ENCODE results near the gene PTPRT. TPM values are rescaled to one million over a fixed set of nuclear protein-coding genes. Genes with fewer than 3 reads are reported as not detected.

Gene PTPRT
- total RNA-seq, 1 experiment from 2014 or later: not detected

DNA sequence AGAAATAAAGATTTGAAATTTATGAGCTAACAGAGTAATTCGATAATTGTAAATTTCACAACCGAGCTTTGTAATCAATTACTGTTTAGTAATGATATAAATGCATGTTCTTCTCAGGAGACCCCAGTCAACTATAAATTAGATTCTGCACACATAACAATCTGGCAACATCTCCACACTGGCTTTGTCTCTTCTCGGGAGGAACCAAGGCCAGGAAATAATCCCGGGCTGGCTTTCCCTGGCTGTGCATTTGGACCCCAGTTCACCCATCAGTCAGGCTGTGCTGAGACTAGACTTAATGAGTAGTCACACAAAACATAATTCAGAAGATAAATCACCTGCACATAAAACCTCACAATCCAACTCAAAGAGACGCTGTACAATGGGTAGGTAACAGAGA is 65.5 kb downstream of the PTPRT start:
- Histone ChIP-seq H3K9me3 (ENCODE audit: control insufficient read depth, insufficient read depth, low read depth, low read length) (no peaks in the 10 kb centered on the region), H3K4me1 (ENCODE audit: control insufficient read depth, insufficient read depth, low read length) (no peaks in the 10 kb centered on the region), H3K4me3 (ENCODE audit: low read depth in 2 of 2, low read length in 2 of 2) (no peak overlapping the region), H3K27me3 (ENCODE audit: control insufficient read depth, insufficient read depth, low read length) (0 out of 2 replicates have a peak, but pooled peaks cover 4% of the 10 kb centered on the region), H3K36me3 (ENCODE audit: control insufficient read depth, insufficient read depth, low read length) (no peaks in the 10 kb centered on the region), H3K27ac (ENCODE audit: low read length) (no peak overlapping the region)
- in situ Hi-C loops (cut with HindIII; ENCODE audit: low pct_unique_long_range_greater_than_20kb, low sequenced_read_pairs) (no loop called here), intact Hi-C loops (cut with micrococcal nuclease; ENCODE audit: unreplicated experiment) (no loop called here)
- TF ChIP-seq TCF7L2 (IDR thresholded peaks at IDR 0.05; ENCODE audit: low read depth, low read length) (no peak), POLR2AphosphoS5 (IDR thresholded peaks at IDR 0.05; ENCODE audit: low read depth, low read length) (no peak), SIN3A (IDR thresholded peaks at IDR 0.05; ENCODE audit: borderline replicate concordance, insufficient read depth, low read depth, low read length) (no peak)
- TF ChIP-seq, protein P1, sequence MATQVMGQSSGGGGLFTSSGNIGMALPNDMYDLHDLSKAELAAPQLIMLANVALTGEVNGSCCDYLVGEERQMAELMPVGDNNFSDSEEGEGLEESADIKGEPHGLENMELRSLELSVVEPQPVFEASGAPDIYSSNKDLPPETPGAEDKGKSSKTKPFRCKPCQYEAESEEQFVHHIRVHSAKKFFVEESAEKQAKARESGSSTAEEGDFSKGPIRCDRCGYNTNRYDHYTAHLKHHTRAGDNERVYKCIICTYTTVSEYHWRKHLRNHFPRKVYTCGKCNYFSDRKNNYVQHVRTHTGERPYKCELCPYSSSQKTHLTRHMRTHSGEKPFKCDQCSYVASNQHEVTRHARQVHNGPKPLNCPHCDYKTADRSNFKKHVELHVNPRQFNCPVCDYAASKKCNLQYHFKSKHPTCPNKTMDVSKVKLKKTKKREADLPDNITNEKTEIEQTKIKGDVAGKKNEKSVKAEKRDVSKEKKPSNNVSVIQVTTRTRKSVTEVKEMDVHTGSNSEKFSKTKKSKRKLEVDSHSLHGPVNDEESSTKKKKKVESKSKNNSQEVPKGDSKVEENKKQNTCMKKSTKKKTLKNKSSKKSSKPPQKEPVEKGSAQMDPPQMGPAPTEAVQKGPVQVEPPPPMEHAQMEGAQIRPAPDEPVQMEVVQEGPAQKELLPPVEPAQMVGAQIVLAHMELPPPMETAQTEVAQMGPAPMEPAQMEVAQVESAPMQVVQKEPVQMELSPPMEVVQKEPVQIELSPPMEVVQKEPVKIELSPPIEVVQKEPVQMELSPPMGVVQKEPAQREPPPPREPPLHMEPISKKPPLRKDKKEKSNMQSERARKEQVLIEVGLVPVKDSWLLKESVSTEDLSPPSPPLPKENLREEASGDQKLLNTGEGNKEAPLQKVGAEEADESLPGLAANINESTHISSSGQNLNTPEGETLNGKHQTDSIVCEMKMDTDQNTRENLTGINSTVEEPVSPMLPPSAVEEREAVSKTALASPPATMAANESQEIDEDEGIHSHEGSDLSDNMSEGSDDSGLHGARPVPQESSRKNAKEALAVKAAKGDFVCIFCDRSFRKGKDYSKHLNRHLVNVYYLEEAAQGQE (IDR thresholded peaks at IDR 0.05; ENCODE audit: insufficient read depth in 1 of 2, low read depth in 2 of 2, low read length in 1 of 2): no peak
- TF ChIP-seq, protein P2, sequence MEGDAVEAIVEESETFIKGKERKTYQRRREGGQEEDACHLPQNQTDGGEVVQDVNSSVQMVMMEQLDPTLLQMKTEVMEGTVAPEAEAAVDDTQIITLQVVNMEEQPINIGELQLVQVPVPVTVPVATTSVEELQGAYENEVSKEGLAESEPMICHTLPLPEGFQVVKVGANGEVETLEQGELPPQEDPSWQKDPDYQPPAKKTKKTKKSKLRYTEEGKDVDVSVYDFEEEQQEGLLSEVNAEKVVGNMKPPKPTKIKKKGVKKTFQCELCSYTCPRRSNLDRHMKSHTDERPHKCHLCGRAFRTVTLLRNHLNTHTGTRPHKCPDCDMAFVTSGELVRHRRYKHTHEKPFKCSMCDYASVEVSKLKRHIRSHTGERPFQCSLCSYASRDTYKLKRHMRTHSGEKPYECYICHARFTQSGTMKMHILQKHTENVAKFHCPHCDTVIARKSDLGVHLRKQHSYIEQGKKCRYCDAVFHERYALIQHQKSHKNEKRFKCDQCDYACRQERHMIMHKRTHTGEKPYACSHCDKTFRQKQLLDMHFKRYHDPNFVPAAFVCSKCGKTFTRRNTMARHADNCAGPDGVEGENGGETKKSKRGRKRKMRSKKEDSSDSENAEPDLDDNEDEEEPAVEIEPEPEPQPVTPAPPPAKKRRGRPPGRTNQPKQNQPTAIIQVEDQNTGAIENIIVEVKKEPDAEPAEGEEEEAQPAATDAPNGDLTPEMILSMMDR (IDR thresholded peaks at IDR 0.05): no peak
- DNase-seq (ENCODE audit: low read depth, low spot score) (no peak), ATAC-seq (no peak)
- POLR2A ChIA-PET: no interaction called here
- no TSS peak for BruUV-seq (replicated peaks)
- CTCF ChIA-PET: no interaction called here

DNA sequence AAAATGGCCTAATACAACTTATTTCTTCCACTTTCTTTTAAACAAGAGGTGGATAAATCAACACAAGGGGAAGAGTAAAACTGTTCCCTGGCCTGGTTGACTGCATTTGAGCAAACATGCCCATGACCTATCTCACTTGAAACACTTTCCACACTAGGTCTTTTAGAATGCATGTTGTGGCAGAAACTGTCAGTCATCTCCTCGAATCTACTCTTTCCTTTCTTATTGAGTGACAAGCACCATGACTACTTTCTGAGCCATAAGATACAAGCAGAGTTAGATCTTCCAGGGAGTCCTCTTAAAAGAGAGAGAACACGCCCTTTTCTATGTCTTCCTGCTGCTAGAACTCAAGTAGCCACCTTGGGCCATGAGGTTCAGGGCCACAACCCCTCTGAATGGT is 66.5 kb downstream of the PTPRT start:
- POLR2A ChIA-PET: no interaction called here

More for the DNA sequence above, 66.5 kb downstream of the PTPRT start:
- intact Hi-C loops (cut with micrococcal nuclease; ENCODE audit: unreplicated experiment): no loop called here
- no peaks in the 10 kb centered on the region for H3K36me3 ChIP-seq (ENCODE audit: control insufficient read depth, insufficient read depth, low read length)
- CTCF ChIA-PET: no interaction called here
- H3K9me3 ChIP-seq (ENCODE audit: control insufficient read depth, insufficient read depth, low read depth, low read length): no peaks in the 10 kb centered on the region
- H3K4me1 ChIP-seq (ENCODE audit: control insufficient read depth, insufficient read depth, low read length): no peaks in the 10 kb centered on the region
- DNase-seq (ENCODE audit: low read depth, low spot score): no peak
- no TSS peak for BruUV-seq (replicated peaks)
- 0 out of 2 replicates have a peak, but pooled peaks cover 4% of the 10 kb centered on the region for H3K27me3 ChIP-seq (ENCODE audit: control insufficient read depth, insufficient read depth, low read length)
- ATAC-seq: no peak
- no peak overlapping the region for H3K4me3 ChIP-seq (ENCODE audit: low read depth in 2 of 2, low read length in 2 of 2)
- in situ Hi-C loops (cut with HindIII; ENCODE audit: low pct_unique_long_range_greater_than_20kb, low sequenced_read_pairs): no loop called here
- no peak overlapping the region for H3K27ac ChIP-seq (ENCODE audit: low read length)
- TF ChIP-seq SIN3A (IDR thresholded peaks at IDR 0.05; ENCODE audit: borderline replicate concordance, insufficient read depth, low read depth, low read length) (no peak), POLR2AphosphoS5 (IDR thresholded peaks at IDR 0.05; ENCODE audit: low read depth, low read length) (no peak)
- TF ChIP-seq, protein P2 (IDR thresholded peaks at IDR 0.05): no peak

All from Panc1 (cell line).